Right kidney (tissue), 1 donor: ENCODE measurements around the gene ANTXRL.
"Not testable (repeated sequence)": the region's sequence is repeated elsewhere in the genome, so short reads cannot be mapped to it uniquely, and the experiment has no call there.

ENCODE experiments used
- DNase-seq: peaks from one replicate; pipeline ENCODE4 v3.0.0-alpha.2; 2016

ANTXRL gene

GRCh38 chr10:46273506-46274477, 13.0 kb upstream of the ANTXRL start:
- DNase-seq: no peak

- no peak for DNase-seq
Measured at GRCh38 chr10:46277840-46278239, 9.0 kb upstream of the ANTXRL start.

- not testable (repeated sequence) for DNase-seq
Measured at GRCh38 chr10:46282421-46282831, 4.4 kb upstream of the ANTXRL start.

DNA sequence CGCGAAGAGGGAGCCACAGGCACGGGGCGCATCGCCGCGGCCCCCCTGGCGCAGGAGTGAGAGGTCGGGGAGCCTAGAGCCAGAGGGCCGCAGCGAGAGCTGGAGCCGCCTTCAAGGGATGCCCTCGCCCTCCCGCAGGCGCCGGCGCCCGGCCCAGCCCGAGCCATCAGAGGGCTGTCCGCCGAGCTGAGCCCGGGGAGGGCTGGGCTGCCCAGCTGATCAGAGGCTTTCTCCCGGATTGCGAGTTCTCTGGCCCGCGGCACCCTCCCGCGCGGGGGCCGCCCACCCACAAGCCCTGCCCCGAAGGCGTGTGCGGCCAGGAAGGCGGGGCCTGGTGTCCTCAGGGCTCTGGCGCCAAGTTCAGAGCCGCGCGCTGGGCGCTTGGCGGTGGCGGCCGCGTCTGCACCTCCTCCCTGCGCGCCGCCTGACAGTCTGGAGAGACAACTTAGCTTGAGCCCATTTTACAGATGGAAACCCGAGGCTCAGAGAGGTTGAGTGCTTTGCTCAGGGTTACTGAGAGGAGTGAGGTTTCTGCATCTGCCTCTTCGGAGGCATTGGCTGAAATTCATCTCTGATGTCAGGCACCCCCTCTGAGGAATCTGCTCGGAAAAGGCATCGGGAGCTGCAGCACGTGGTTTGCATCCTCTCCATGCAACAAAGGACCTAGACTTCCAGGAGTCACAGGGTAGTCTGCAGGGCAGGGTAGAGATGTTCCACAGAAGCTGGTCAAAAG, 3.8 kb upstream of the ANTXRL start:
- peak; percentile 82 for DNase-seq

- DNase-seq: no peak
Measured at GRCh38 chr10:46283580-46284285, 3.1 kb upstream of the ANTXRL start.

GRCh38 chr10:46284286-46285229, 2.2 kb upstream of the ANTXRL start:
- peak; percentile 87 for DNase-seq

DNA sequence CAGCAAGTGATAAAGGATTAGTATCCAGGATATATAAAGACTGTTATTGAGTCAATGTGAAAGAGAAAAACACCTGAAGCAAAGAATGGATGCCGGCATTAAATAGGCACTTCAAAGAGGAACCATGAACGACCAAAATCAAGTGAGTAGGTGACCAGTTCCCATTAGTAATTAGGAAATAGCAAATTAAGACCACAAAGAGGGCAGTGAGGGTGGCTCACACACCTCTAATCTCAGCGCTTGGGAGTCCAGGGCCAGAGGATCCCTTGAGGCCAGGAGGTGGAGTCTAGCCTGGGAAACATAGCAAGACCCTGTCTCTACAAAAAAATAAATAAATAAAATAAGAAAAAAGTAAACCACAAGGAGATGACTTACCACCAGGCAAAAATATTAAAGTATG, 1.5 kb upstream of the ANTXRL start:
- no peak for DNase-seq

DNA sequence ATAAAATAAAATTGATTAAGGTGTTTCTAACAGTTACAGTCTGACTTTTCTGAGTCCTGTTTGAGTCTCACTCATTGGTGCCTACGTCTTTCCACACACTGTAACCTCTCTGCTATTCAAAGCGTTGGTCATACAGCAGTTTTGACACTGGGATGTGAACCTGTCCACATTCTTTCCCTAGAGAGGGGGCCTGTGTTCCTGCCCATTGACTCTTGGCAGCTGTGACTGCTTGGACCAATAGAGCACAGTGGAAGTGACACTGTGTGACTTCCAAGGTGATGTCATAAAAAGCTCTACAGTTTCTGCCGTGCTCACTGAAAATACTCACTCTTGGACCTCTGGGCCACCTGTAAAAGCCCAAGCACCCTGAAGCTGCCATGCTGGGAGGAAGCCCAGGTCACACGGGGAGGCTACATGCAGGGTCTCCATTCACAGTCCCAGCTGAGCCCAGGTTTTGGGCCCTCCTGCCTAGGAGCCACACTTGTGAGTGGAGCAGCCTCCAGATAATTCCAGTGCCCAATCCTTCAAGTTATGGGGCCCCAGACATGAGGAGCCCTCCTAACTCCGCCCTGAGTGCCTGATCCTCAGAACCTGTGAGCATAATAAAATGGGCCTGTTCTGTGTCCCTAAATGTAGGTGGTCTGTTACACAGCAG, 704 bp upstream of the ANTXRL start:
- no peak for DNase-seq

- DNase-seq: no peak
Measured at GRCh38 chr10:46287846-46288477, 1.2 kb downstream of the ANTXRL start.

- no peak for DNase-seq
Measured at GRCh38 chr10:46288601-46289206, 1.9 kb downstream of the ANTXRL start.

- no peak for DNase-seq
Measured at GRCh38 chr10:46289209-46289810, 2.5 kb downstream of the ANTXRL start.

GRCh38 chr10:46290101-46290886, 3.5 kb downstream of the ANTXRL start:
- DNase-seq: no peak

DNA sequence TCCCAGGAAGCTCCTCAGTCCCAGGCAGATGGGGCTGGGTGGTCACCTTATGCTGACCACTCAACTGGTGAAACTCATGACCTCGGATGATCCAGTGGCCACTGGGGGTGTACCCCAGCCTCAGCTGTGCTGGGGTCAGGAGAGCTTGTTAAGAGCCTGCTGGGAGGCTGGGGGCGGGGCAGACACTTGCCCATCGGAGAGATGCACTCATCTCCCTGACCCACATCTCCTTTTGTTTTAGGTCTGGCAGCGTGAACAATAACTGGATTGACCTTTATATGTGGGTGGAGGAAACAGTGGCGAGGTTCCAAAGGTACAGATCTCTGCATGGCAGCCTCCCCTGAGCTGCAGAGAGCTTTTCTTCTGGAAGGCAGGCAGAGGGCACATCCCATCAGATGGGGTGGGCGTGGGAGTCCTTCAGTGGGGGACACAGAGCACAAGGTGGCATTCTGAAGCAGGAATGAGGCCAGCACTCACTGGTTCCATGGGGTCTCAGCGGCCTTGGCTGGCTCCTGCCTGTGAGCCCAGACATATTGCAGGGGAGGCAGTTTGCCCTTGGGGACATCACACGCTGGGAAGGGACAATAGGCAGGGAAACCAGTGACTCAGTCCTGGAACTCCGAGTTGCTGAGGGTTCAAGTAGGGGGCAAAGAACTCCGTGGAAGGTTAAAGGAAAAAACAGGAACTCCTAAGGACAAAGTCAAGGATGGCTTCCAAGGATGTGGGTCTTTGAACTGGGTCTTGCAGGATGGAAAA, 5.2 kb downstream of the ANTXRL start:
- no peak for DNase-seq

DNA sequence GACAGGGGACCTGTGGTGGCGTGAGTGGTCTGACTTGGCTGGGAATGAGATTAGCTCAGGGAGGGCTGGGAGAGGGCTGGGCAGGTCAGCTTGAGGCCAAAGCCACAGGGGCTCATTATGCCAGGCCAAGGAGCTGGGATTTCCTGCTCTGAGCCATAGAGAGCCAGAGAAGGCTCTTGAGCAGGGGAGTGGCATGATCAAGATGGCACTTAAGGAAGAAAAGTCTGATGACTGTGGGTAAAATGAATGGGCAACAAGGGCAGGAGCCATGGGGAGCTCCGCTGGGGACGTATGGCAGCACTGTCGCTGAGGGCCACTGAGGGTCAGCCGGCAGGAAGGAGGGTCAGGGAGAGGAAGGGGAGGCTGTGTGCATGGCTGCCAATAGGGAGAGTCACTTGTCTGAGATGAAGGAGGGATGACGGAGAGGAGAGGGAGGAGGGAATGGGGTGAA, 5.8 kb downstream of the ANTXRL start:
- DNase-seq: no peak

- no peak for DNase-seq
Measured at GRCh38 chr10:46293228-46293627, 6.4 kb downstream of the ANTXRL start.

DNA sequence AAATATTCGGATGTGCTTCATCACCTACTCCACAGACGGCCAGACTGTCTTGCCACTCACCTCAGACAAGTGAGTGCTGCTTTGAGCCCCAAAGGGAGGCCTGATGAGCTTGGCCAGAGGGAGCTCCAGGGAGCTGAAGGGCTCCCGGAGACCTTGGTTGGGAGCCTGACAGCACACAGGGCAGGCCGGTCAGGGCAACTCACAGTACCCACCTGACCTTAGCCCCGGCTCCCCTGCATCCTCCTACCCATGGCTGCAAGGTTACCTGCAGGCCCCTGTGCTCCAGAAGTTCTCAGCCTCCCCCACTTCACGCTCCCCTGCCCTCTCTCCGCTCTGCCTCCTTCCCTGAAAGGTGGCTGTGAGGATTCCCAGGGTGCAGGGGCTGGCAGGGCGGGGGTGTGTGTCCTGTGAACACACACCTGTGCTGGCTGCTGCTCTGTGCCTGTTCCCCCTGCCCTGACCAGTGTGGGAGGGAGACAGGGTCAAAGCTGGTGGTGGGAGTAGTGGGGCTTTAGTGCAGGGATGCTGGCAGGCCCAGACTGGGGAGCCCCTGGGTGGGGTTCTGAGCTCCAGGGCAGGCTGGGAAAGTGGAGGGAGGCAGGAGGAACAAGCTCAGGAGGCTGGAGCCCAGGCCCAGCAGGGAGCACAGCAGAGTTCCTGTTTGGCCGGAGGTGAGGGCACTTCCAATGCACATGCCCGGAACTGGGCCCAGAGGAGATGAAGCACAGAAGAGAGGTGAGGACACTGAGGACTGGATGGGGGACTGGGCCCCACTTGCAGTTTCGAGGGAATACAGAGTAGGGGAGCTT, 7.2 kb downstream of the ANTXRL start:
- no peak for DNase-seq

DNA sequence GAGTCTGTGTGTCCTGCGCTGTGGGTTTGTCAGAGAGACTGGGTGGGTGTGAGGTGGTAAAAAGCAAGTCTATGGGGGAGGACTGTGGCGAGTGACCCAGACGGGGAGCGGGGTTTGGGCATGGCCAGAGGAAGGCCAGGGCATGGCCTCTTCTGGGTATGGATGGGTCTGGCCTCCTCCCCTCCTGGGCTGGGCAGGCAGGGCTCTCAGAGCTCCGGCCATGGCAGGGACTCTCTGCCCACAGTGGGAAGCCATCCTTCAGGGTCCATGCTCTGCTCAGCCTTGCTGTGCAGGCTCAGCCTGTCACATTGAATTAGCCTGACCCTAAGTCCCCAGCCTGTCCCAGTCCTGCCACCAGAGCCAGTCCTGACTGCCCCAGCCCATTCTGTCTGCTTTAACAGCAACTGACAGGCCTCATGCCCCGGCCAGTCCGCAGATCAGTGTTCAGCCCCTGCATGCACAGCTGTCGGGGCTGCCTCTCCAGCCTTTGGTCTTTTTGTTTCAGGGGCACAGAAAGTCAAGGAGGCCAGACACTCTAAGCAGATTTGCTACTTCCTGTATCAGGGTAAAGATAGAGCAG, 7.9 kb downstream of the ANTXRL start:
- DNase-seq: no peak
